HEK293T (cell line): ENCODE data around the gene EIF5A2.

Experiments
- ARNT ChIP-seq: fragments of 450-650 bp; IDR thresholded peaks from 2 replicates; pipeline ENCODE4 v1.6.1; 2017; ENCODE audit warnings: mild to moderate bottlenecking
- BHLHE40 ChIP-seq: fragments of 450-650 bp; IDR thresholded peaks from 2 replicates; pipeline ENCODE4 v1.6.1; 2016; ENCODE audit warnings: mild to moderate bottlenecking, moderate library complexity, borderline replicate concordance
- CTBP1 ChIP-seq: fragments of 450-650 bp; IDR thresholded peaks from 2 replicates; pipeline ENCODE4 v1.6.1; 2016; ENCODE audit warnings: borderline replicate concordance
- ELF4 ChIP-seq: fragments of 450-650 bp; IDR thresholded peaks from 2 replicates; pipeline ENCODE4 v1.6.1; 2017; ENCODE audit warnings: antibody characterized with exemption
- FOXA1 ChIP-seq: fragments of 450-650 bp; IDR thresholded peaks from 2 replicates; pipeline ENCODE4 v1.6.1; 2016; ENCODE audit warnings: mild to moderate bottlenecking
- FOXK2 ChIP-seq: fragments of 450-650 bp; IDR thresholded peaks from 2 replicates; pipeline ENCODE4 v1.6.1; 2016; ENCODE audit warnings: mild to moderate bottlenecking
- FOXM1 ChIP-seq: fragments of 450-650 bp; IDR thresholded peaks from 2 replicates; pipeline ENCODE4 v1.6.1; 2017; ENCODE audit warnings: mild to moderate bottlenecking, borderline replicate concordance
- L3MBTL2 ChIP-seq: fragments of 450-650 bp; conservative IDR thresholded peaks from 2 replicates; pipeline ENCODE4 v1.6.1; 2016; ENCODE audit warnings: mild to moderate bottlenecking
- SP1 ChIP-seq: fragments of 450-650 bp; IDR thresholded peaks from 2 replicates; pipeline ENCODE4 v1.6.1; 2017
- TARDBP ChIP-seq: fragments of 450-650 bp; IDR thresholded peaks from 2 replicates; pipeline ENCODE4 v1.6.1; 2016
- ZNF384 ChIP-seq: fragments of 450-650 bp; IDR thresholded peaks from 2 replicates; pipeline ENCODE4 v1.6.1; 2016
- TF ChIP-seq, protein P1 (sequence below): fragments of 450-650 bp; IDR thresholded peaks from 2 replicates; pipeline ENCODE4 v1.6.1; 2016

- TF ChIP-seq SP1 (no peak), L3MBTL2 (no peak), ARNT (no peak), TARDBP (no peak), ZNF384 (no peak), FOXM1 (no peak), BHLHE40 (no peak), FOXA1 (no peak), ELF4 (no peak), CTBP1 (no peak), FOXK2 (no peak)
- TF ChIP-seq, protein P1, sequence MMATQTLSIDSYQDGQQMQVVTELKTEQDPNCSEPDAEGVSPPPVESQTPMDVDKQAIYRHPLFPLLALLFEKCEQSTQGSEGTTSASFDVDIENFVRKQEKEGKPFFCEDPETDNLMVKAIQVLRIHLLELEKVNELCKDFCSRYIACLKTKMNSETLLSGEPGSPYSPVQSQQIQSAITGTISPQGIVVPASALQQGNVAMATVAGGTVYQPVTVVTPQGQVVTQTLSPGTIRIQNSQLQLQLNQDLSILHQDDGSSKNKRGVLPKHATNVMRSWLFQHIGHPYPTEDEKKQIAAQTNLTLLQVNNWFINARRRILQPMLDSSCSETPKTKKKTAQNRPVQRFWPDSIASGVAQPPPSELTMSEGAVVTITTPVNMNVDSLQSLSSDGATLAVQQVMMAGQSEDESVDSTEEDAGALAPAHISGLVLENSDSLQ = no peak
Measured at GRCh38 chr3:170889630-170890029, 18.8 kb downstream of the EIF5A2 start.
